B cell (primary cell): ENCODE measurements around the gene IL25. TPM values are rescaled to one million over a fixed set of nuclear protein-coding genes. Genes with fewer than 3 reads are reported as not detected.

Experiments
- ATAC-seq: fragments of 200-7000 bp; cut with Tn5 transposase; one replicate; pipeline ENCODE4 v1.10.0; 2021; ENCODE audit warnings: low read depth, mild to moderate bottlenecking, moderate number of reproducible peaks, moderate library complexity
- CTCF ChIA-PET: fragments of 350-600 bp; sonication (Branson Sonifier 250); formaldehyde crosslinking; loops from one replicate; lab custom pipeline; 2021; ENCODE audit warnings: antibody characterized with exemption, inconsistent platforms; lab: Charles Lee
- POLR2A ChIA-PET: fragments of 350-600 bp; sonication (Branson Sonifier 250); formaldehyde crosslinking; loops from one replicate; lab custom pipeline; 2021; ENCODE audit warnings: antibody characterized with exemption; lab: Charles Lee
- DNase-seq: peaks from one replicate; pipeline ENCODE4 v3.0.0; 2013
- H2AFZ ChIP-seq: 2 replicates; pipeline ENCODE4 v1.6.1; 2012; ENCODE audit warnings: mild to moderate bottlenecking, low read depth, low read length; ENCODE audit not compliant: insufficient read depth, poor library complexity, severe bottlenecking
- H3K27ac ChIP-seq, 2 donors: 1 replicate in 1 of 2; 2 replicates in 1 of 2; pipeline ENCODE4 v1.5.1; 2012 to 2013; ENCODE audit warnings: low read length in 2 of 2, mild to moderate bottlenecking in 2 of 2, moderate library complexity in 1 of 2
- H3K27me3 ChIP-seq, 4 experiments: fragments of 200-600 bp in 1 of 4; sonication (generic) in 1 of 4; replicated peaks in 1 of 4; 1 replicate in 2 of 4; 2 replicates in 2 of 4; pipeline versions ENCODE4 v1.6.1 to v1.7.0; 2013 to 2016; ENCODE audit warnings: low read length in 3 of 4, mild to moderate bottlenecking in 2 of 4, mixed read lengths in 1 of 4, moderate library complexity in 1 of 4; ENCODE audit not compliant: insufficient read depth in 4 of 4, control insufficient read depth in 3 of 4; ENCODE audit errors: control extremely low read depth in 1 of 4
- H3K36me3 ChIP-seq, 2 experiments: replicated peaks in 1 of 2; 1 replicate in 1 of 2; 2 replicates in 1 of 2; pipeline versions ENCODE4 v1.6.1 to v1.7.1; 2013; ENCODE audit warnings: low read length in 1 of 2; ENCODE audit not compliant: insufficient read depth in 2 of 2, control insufficient read depth in 1 of 2; ENCODE audit errors: control extremely low read depth in 1 of 2, extremely low read depth in 1 of 2
- H3K4me1 ChIP-seq, 2 donors: fragments of 200-600 bp in 1 of 2; sonication (generic) in 1 of 2; 1 replicate in 1 of 2; 2 replicates in 1 of 2; pipeline versions ENCODE4 v1.5.1 to v1.6.1; 2013 to 2017; ENCODE audit warnings: low read length in 2 of 2; ENCODE audit not compliant: control insufficient read depth in 2 of 2, insufficient read depth in 2 of 2
- H3K4me2 ChIP-seq: replicated peaks from 2 replicates; pipeline ENCODE3; 2012; ENCODE audit warnings: mild to moderate bottlenecking, low read depth, low read length; ENCODE audit not compliant: poor library complexity, severe bottlenecking
- H3K4me3 ChIP-seq, 5 experiments: fragments of 200-600 bp in 1 of 5; sonication (generic) in 1 of 5; 1 replicate in 3 of 5; 2 replicates in 2 of 5; pipeline versions ENCODE4 v1.5.1 to v1.7.0; 2011 to 2016; ENCODE audit warnings: low read length in 4 of 5, mild to moderate bottlenecking in 4 of 5, low read depth in 2 of 5, control low read depth in 1 of 5, moderate library complexity in 1 of 5; ENCODE audit not compliant: insufficient read depth in 1 of 5; ENCODE audit errors: control extremely low read depth in 1 of 5, extremely low read depth in 1 of 5
- H3K79me2 ChIP-seq: fragments of 200-600 bp; sonication (generic); one replicate; pipeline ENCODE4 v1.6.0; 2016; ENCODE audit warnings: low read length; ENCODE audit not compliant: control insufficient read depth, insufficient read depth
- H3K9ac ChIP-seq: fragments of 200-600 bp; sonication (generic); 2 replicates; pipeline ENCODE4 v1.6.1; 2017; ENCODE audit warnings: mild to moderate bottlenecking, low read length, moderate library complexity
- H3K9me3 ChIP-seq, 3 donors: one replicate each; pipeline versions ENCODE4 v1.6.1 to v1.7.1; 2013; ENCODE audit warnings: low read length in 2 of 3; ENCODE audit not compliant: control insufficient read depth in 2 of 3, insufficient read depth in 1 of 3; ENCODE audit errors: control extremely low read depth in 1 of 3
- H4K20me1 ChIP-seq: 2 replicates; pipeline ENCODE4 v1.6.0; 2012; ENCODE audit warnings: mild to moderate bottlenecking, low read length; ENCODE audit not compliant: insufficient read depth, control insufficient read depth, poor library complexity, severe bottlenecking
- H3K27ac Mint-ChIP-seq: one replicate; pipeline ENCODE4 v1.8.0; 2021; ENCODE audit warnings: mixed read lengths
- H3K27me3 Mint-ChIP-seq: one replicate; pipeline ENCODE4 v1.8.0; 2021; ENCODE audit warnings: mixed read lengths
- H3K4me1 Mint-ChIP-seq: one replicate; pipeline ENCODE4 v1.8.0; 2021; ENCODE audit warnings: mixed read lengths
- H3K4me3 Mint-ChIP-seq: one replicate; pipeline ENCODE4 v1.8.0; 2021; ENCODE audit warnings: mixed read lengths
- H3K9me3 Mint-ChIP-seq: one replicate; pipeline ENCODE4 v1.8.0; 2022; ENCODE audit warnings: mixed read lengths; ENCODE audit not compliant: insufficient read depth
- EZH2 ChIP-seq: IDR thresholded peaks from 2 replicates; pipeline ENCODE4 v1.6.1; 2012; ENCODE audit warnings: borderline replicate concordance, low read depth, mild to moderate bottlenecking, moderate library complexity, low read length; ENCODE audit not compliant: insufficient read depth, poor library complexity, severe bottlenecking
- WGBS: methylation state at CpG from one replicate; pipeline ENCODE4 v1.1.5; 2013; ENCODE audit warnings: missing lambda C conversion rate; ENCODE audit not compliant: insufficient coverage; 5-methylcytosine and 5-hydroxymethylcytosine counted together
- intact Hi-C: fragments of 100-400 bp; cut with micrococcal nuclease; formaldehyde crosslinking; loops from one replicate; pipeline ENCODE4 v1.10.0; 2022
- polyA plus RNA-seq: library from polyadenylated mRNA; depleted of rRNA; stranded (reverse); fragments of >200 nt; gene quantifications from 2 replicates; pipeline ENCODE4 v1.2.3, GENCODE V29; 2012
- total RNA-seq, 2 donors: library from RNA; stranded (reverse); fragments of 120-200 nt in 1 of 2; gene quantifications; 1 replicate in 1 of 2; 2 replicates in 1 of 2; pipeline versions ENCODE4 v1.2.3 to v1.2.4, GENCODE V29; 2013 to 2022
- TF ChIP-seq, protein P1 (sequence below): fragments of 200-600 bp; IDR thresholded peaks from one replicate; pipeline ENCODE4 v1.8.0; 2022; ENCODE audit warnings: antibody characterized with exemption, mild to moderate bottlenecking

Gene IL25
- total and polyA plus RNA-seq, 2 donors (not counting 1 experiment from before 2014, with no cell fraction given), result not detected

DNA sequence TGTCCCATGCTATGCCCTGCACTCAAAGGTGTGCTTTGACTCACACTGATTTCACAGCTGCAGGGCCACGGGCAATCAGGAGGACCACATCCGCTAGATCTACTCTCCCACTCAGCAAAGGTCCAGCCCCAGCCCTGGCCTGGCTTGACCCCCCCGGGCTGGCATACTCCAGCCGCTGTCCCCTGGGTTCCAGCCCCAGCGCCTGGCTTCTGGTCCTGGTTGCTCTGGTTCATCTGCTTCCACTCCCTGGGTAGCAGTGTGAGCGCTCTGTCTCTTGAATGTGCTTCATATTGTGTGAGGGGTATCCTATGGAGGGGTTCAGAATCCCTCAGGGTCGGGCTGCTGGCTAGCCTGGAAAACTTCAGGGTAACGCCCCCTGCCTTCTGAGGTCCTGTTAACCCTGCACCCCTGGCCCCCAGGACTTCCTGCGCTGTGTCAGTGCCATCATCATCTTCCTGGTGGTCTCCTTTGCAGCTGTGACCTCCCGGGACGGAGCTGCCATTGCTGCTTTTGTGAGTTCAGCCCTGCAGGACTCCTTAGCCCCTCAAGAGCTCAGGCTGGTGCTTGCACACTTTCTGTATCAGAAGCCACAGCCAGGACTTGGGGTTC is 6.1 kb downstream of the IL25 start:
- ChIA-PET CTCF (interaction anchor here (1.4 to 8.7 kb wide), 9 partner anchors 10 to 310 kb away, joined by 3 to 129 read pairs (median 13); partner anchors contain the start of gene PABPN1), POLR2A (no interaction called here)
- peaks cover 25% of the 10 kb centered on the region for H3K27me3 Mint-ChIP-seq
- intact Hi-C loops, result no loop called here
- Histone ChIP-seq H4K20me1 (no peaks in the 10 kb centered on the region), H3K9me3 (no peaks in the 10 kb centered on the region), H2AFZ (no peak overlapping the region), H3K4me1 (no peaks in the 10 kb centered on the region), H3K4me2 (no peak overlapping the region), H3K27me3 (peaks cover 0 to 16% (median 0%) of the 10 kb centered on the region in 4 experiments), H3K4me3 (no peak overlapping the region), H3K36me3 (no peaks in the 10 kb centered on the region), H3K9ac (no peak overlapping the region), H3K79me2 (no peaks in the 10 kb centered on the region), H3K27ac (no peak overlapping the region)
- H3K4me3 Mint-ChIP-seq, result no peak overlapping the region
- TF ChIP-seq EZH2, result no peak
- TF ChIP-seq, protein P1, sequence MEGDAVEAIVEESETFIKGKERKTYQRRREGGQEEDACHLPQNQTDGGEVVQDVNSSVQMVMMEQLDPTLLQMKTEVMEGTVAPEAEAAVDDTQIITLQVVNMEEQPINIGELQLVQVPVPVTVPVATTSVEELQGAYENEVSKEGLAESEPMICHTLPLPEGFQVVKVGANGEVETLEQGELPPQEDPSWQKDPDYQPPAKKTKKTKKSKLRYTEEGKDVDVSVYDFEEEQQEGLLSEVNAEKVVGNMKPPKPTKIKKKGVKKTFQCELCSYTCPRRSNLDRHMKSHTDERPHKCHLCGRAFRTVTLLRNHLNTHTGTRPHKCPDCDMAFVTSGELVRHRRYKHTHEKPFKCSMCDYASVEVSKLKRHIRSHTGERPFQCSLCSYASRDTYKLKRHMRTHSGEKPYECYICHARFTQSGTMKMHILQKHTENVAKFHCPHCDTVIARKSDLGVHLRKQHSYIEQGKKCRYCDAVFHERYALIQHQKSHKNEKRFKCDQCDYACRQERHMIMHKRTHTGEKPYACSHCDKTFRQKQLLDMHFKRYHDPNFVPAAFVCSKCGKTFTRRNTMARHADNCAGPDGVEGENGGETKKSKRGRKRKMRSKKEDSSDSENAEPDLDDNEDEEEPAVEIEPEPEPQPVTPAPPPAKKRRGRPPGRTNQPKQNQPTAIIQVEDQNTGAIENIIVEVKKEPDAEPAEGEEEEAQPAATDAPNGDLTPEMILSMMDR, result no peak
- no peaks in the 10 kb centered on the region for H3K9me3 Mint-ChIP-seq
- ATAC-seq, result no peak
- WGBS, result 75% methylated on average over 8 of the region's 11 CpGs
- no peaks in the 10 kb centered on the region for H3K4me1 Mint-ChIP-seq
- no peak overlapping the region for H3K27ac Mint-ChIP-seq
- no peak for DNase-seq
